ENCODE measurements around the gene ABAT. TPM values are rescaled to one million over a fixed set of nuclear protein-coding genes. Genes with fewer than 3 reads are reported as not detected.

Gene ABAT
- total RNA-seq, 1 experiment from 2014 or later: 7.3 TPM

- Histone ChIP-seq H3K4me2 (ENCODE audit: insufficient read depth, insufficient read length, low read length) (peak within 1 kb of the TSS; percentile 98), H3K79me2 (ENCODE audit: insufficient read depth, low read length) (peaks cover 18% of the 10 kb centered on the region), H4K8ac (replicated peaks; ENCODE audit: insufficient read length, low read depth, low read length) (no peak within 1 kb of the TSS), H3K18ac (ENCODE audit: insufficient read length, low read depth, low read length) (peak within 1 kb of the TSS; percentile 6), H3K9me3 (ENCODE audit: control insufficient read depth, low read depth, low read length) (no peaks in the 10 kb centered on the region), H2BK120ac (ENCODE audit: low read depth, low read length, poor library complexity, severe bottlenecking) (no peak within 1 kb of the TSS), H2AK5ac (ENCODE audit: insufficient read length, low read length) (no peak within 1 kb of the TSS), H2BK20ac (ENCODE audit: low read depth, low read length, poor library complexity, severe bottlenecking) (no peak within 1 kb of the TSS), H3K14ac (ENCODE audit: insufficient read depth, low read length) (peak within 1 kb of the TSS; percentile 20; the same call in 1 of the 2 replicates), H3K23me2 (ENCODE audit: insufficient read length, low read depth, low read length, poor library complexity, severe bottlenecking) (peaks cover 4% of the 10 kb centered on the region), H2AFZ (ENCODE audit: low read length) (no peak within 1 kb of the TSS), H3T11ph (ENCODE audit: low read length) (no peak within 1 kb of the TSS), H3K56ac (ENCODE audit: insufficient read length, low read depth, low read length) (no peak within 1 kb of the TSS), H4K91ac (ENCODE audit: insufficient read length, low read depth, low read length) (no peak within 1 kb of the TSS), H3K23ac (ENCODE audit: insufficient read length, low read depth, low read length) (no peak within 1 kb of the TSS), H3K4ac (ENCODE audit: low read depth, low read length) (no peak within 1 kb of the TSS), H4K20me1 (ENCODE audit: control insufficient read depth, insufficient read depth, insufficient read length) (no peaks in the 10 kb centered on the region), H3K9ac (ENCODE audit: extremely low read depth, insufficient read length, low read length) (peak within 1 kb of the TSS; percentile 86), H3K27me3 (ENCODE audit: insufficient read depth, low read length) (no peaks in the 10 kb centered on the region), H2BK15ac (ENCODE audit: low read depth, low read length) (no peak within 1 kb of the TSS), H2BK5ac (ENCODE audit: insufficient read length, low read length) (no peak within 1 kb of the TSS), H4K5ac (ENCODE audit: insufficient read length, low read depth, low read length) (no peak within 1 kb of the TSS), H3K27ac (ENCODE audit: insufficient read length, low read depth, low read length) (no peak within 1 kb of the TSS), H3K79me1 (ENCODE audit: insufficient read depth, low read depth, low read length, poor library complexity, severe bottlenecking) (no peaks in the 10 kb centered on the region), H2BK12ac (ENCODE audit: insufficient read length, low read depth, low read length) (no peak within 1 kb of the TSS), H3K4me1 (ENCODE audit: insufficient read depth, low read length) (0 out of 2 replicates have a peak, but pooled peaks cover 2% of the 10 kb centered on the region)
- Mint-ChIP-seq H3K27me3 (ENCODE audit: low read depth) (no peaks in the 10 kb centered on the region), H3K9me3 (no peaks in the 10 kb centered on the region), H3K27ac (peak within 1 kb of the TSS; percentile 41 to 98 (median 96)), H3K4me1 (peaks cover 16 to 19% of the 10 kb centered on the region in 2 experiments), H3K36me3 (ENCODE audit: insufficient read depth in 1 of 3, low read depth in 3 of 3) (peaks cover 7 to 32% (median 32%) of the 10 kb centered on the region in 3 experiments; a peak in 6 of 7 replicates), H3K4me3 (peak within 1 kb of the TSS; percentile 93 to 95)
- no peak for TF ChIP-seq CTCF (conservative IDR thresholded peaks at IDR 0.05)
- peak; percentile 97 for DNase-seq
- no CpG with 5 or more reads among the region's 61 CpGs for WGBS (ENCODE audit: extremely low coverage, insufficient read length, low lambda C conversion rate)
These were observed 123.2 kb downstream of the ABAT start, which contains the start of the genes PMM2 and TMEM186 for GRCh38 chr16:8797364-8798173. TSS of gene PMM2 (plus strand) at chr16:8797839. CDS start at chr16:8797883, 44 bp downstream. TSS of gene TMEM186 (minus strand) at chr16:8797639. CDS start at chr16:8797614, 25 bp downstream.
